ENCODE data around the gene SENP3.

The SENP3 gene

DNA sequence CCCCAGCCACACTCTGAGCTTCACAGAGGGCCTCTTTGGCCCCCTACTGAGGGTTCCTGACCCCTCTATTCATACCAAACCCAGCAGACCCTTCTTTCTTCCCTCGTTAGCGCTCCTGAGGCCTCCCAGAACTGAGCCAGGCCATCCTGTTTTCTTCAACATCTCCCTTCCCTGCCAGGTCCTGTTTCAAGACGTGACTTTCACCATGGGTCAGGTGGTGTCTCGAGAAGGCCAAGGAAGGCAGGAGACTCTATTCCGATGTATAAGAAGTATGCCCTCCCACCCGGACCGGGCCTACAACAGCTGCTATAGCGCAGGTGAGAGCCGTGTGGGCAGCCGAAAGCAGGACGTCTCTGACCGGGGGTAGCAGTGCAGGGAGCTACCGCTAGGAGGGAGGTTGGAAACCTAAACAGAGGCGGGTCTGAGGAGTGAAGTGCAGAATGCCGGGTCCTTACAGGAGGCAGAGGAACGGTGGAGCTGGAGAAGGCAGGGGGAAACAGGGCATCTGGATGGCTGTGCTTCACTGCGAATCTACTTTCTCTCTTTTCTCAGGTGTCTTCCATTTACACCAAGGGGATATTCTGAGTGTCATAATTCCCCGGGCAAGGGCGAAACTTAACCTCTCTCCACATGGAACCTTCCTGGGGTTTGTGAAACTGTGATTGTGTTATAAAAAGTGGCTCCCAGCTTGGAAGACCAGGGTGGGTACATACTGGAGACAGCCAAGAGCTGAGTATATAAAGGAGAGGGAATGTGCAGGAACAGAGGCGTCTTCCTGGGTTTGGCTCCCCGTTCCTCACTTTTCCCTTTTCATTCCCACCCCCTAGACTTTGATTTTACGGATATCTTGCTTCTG lies 1.3 kb upstream of the SENP3 start:
- peaks cover 6% of the 10 kb centered on the region for H3K36me3 Mint-ChIP-seq
- peak overlapping the region; percentile 98 for H3K4me3 Mint-ChIP-seq
- H3K4me1 Mint-ChIP-seq, result peaks cover 47% of the 10 kb centered on the region
- H3K27me3 Mint-ChIP-seq, result no peaks in the 10 kb centered on the region
- H3K9me3 Mint-ChIP-seq, result no peaks in the 10 kb centered on the region
- DNase-seq (ENCODE audit: low spot score in 2 of 2) (peak; percentile 59 to 64), ATAC-seq (ENCODE audit: low read depth) (peak; percentile 34)
- peak overlapping the region; percentile 99 for H3K27ac Mint-ChIP-seq

DNA sequence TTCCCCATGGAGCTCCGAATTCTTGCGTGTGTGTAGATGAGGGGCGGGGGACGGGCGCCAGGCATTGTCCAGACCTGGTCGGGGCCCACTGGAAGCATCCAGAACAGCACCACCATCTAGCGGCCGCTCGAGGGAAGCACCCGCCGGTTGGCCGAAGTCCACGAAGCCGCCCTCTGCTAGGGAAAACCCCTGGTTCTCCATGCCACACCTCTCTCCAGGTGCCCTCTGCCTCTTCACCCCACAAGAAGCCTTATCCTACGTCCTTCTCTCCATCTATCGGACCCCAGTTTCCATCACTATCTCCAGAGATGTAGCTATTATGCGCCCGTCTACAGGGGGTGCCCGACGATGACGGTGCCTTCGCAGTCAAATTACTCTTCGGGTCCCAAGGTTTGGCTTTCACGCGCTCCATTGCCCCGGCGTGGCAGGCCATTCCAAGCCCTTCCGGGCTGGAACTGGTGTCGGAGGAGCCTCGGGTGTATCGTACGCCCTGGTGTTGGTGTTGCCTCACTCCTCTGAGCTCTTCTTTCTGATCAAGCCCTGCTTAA lies 617 bp upstream of the SENP3 start:
- peaks cover 44% of the 10 kb centered on the region for H3K4me1 Mint-ChIP-seq
- DNase-seq (ENCODE audit: low spot score in 2 of 2), result peak; percentile 81 to 87
- peak; percentile 65 for ATAC-seq (ENCODE audit: low read depth)
- H3K27me3 Mint-ChIP-seq, result no peaks in the 10 kb centered on the region
- peaks cover 7% of the 10 kb centered on the region for H3K36me3 Mint-ChIP-seq
- peak overlapping the region; percentile 98 for H3K4me3 Mint-ChIP-seq
- H3K27ac Mint-ChIP-seq, result peak overlapping the region; percentile 99
- H3K9me3 Mint-ChIP-seq, result no peaks in the 10 kb centered on the region

DNA sequence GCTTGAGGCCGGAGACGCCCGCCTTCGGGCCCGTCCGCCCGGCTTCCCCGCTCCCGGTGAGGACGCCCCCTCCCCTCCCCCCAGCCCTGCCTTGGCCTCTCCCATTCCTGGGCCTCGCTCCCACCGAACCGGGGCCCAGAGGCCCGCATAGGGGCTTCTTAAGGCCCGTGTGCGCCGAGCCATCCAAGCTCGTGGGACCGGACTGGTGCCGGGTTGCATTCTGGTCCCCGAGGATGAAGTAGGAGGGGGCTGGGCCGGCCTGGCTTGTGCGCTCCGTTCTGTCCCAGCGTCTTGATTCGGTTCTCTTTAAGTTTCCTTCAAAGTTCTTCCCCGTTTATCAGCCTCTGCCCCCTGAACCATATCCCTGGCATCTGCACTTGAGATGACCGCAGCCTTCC lies 488 bp downstream of the SENP3 start:
- ATAC-seq (ENCODE audit: low read depth), result no peak
- no peak for DNase-seq (ENCODE audit: low spot score in 2 of 2)
- Mint-ChIP-seq H3K27ac (peak overlapping the region; percentile 99), H3K27me3 (no peaks in the 10 kb centered on the region), H3K4me1 (peaks cover 40% of the 10 kb centered on the region), H3K9me3 (no peaks in the 10 kb centered on the region), H3K4me3 (peak overlapping the region; percentile 91), H3K36me3 (peaks cover 7% of the 10 kb centered on the region)

DNA sequence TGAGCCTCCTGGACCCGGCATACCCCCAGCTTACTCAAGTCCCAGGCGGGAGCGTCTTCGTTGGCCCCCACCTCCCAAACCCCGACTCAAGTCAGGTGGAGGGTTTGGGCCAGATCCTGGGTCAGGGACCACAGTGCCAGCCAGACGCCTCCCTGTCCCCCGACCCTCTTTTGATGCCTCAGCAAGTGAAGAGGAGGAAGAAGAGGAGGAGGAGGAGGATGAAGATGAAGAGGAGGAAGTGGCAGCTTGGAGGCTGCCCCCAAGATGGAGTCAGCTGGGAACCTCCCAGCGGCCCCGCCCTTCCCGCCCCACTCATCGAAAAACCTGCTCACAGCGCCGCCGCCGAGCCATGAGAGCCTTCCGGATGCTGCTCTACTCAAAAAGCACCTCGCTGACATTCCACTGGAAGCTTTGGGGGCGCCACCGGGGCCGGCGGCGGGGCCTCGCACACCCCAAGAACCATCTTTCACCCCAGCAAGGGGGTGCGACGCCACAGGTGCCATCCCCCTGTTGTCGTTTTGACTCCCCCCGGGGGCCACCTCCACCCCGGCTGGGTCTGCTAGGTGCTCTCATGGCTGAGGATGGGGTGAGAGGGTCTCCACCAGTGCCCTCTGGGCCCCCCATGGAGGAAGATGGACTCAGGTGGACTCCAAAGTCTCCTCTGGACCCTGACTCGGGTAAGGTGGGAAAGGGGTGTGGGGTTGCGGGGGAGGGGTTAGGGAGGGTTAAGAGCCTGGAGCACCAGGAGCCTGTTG lies 1.6 kb downstream of the SENP3 start:
- Mint-ChIP-seq H3K36me3 (peaks cover 11% of the 10 kb centered on the region), H3K4me3 (peak overlapping the region; percentile 43), H3K9me3 (no peaks in the 10 kb centered on the region), H3K27ac (no peak overlapping the region), H3K27me3 (no peaks in the 10 kb centered on the region), H3K4me1 (peaks cover 37% of the 10 kb centered on the region)
- DNase-seq (ENCODE audit: low spot score in 2 of 2), result no peak
- ATAC-seq (ENCODE audit: low read depth), result no peak

DNA sequence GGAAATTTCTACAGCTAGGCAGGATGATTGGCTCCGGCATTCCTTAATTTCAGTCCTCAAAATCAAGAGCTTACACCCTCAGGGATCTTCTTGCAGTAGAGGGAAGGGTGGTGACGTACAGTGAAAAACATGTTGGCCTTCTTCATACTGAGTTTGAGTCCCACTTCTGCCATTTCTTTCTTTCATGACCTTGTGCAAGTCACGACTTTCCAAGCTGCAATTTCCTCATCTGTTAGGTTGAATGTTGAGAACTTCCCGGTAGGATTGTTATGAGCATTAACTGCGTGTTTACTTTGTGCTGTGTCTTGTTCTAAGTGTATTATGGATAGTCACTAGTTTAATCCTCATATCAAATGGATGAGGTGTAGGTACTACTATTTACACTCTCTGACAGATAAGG lies 7.9 kb downstream of the SENP3 start:
- peaks cover 15% of the 10 kb centered on the region for H3K4me1 Mint-ChIP-seq
- H3K9me3 Mint-ChIP-seq, result no peaks in the 10 kb centered on the region
- H3K27ac Mint-ChIP-seq, result no peak overlapping the region
- peaks cover 24% of the 10 kb centered on the region for H3K36me3 Mint-ChIP-seq
- ATAC-seq (ENCODE audit: low read depth) (no peak), DNase-seq (ENCODE audit: low spot score in 2 of 2) (no peak)
- H3K27me3 Mint-ChIP-seq, result no peaks in the 10 kb centered on the region
- H3K4me3 Mint-ChIP-seq, result no peak overlapping the region

DNA sequence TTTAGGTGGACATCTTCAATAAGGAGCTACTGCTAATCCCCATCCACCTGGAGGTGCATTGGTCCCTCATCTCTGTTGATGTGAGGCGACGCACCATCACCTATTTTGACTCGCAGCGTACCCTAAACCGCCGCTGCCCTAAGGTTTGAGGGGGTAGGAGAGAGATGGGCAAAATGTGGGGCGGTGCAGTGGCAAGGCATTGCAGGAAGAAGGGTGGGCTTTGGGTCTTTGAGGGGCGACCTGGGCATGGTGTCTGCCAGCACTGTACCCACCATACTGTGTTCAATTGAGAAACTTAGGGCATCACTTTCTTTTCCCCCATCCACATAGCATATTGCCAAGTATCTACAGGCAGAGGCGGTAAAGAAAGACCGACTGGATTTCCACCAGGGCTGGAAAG lies 8.6 kb downstream of the SENP3 start:
- H3K27ac Mint-ChIP-seq, result no peak overlapping the region

DNA sequence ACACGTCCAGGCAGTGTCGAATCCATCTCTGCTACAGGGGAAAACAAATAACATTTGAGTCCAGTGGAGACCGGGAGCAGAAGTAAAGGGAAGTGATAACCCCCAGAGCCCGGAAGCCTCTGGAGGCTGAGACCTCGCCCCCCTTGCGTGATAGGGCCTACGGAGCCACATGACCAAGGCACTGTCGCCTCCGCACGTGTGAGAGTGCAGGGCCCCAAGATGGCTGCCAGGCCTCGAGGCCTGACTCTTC lies 10.5 kb downstream of the SENP3 start:
- DNase-seq (ENCODE audit: low spot score in 2 of 2), result no peak
- no peak for ATAC-seq (ENCODE audit: low read depth)
- Mint-ChIP-seq H3K27me3 (no peaks in the 10 kb centered on the region), H3K4me1 (peaks cover 23% of the 10 kb centered on the region), H3K27ac (peak overlapping the region; percentile 98), H3K9me3 (no peaks in the 10 kb centered on the region), H3K4me3 (peak overlapping the region; percentile 95), H3K36me3 (peaks cover 29% of the 10 kb centered on the region)

More for the DNA sequence above, 8.6 kb downstream of the SENP3 start:
- no peaks in the 10 kb centered on the region for H3K27me3 Mint-ChIP-seq
- ATAC-seq (ENCODE audit: low read depth) (no peak), DNase-seq (ENCODE audit: low spot score in 2 of 2) (no peak)
- peak overlapping the region; percentile 19 for H3K4me3 Mint-ChIP-seq
- H3K36me3 Mint-ChIP-seq, result peaks cover 25% of the 10 kb centered on the region
- no peaks in the 10 kb centered on the region for H3K9me3 Mint-ChIP-seq
- peaks cover 19% of the 10 kb centered on the region for H3K4me1 Mint-ChIP-seq

DNA sequence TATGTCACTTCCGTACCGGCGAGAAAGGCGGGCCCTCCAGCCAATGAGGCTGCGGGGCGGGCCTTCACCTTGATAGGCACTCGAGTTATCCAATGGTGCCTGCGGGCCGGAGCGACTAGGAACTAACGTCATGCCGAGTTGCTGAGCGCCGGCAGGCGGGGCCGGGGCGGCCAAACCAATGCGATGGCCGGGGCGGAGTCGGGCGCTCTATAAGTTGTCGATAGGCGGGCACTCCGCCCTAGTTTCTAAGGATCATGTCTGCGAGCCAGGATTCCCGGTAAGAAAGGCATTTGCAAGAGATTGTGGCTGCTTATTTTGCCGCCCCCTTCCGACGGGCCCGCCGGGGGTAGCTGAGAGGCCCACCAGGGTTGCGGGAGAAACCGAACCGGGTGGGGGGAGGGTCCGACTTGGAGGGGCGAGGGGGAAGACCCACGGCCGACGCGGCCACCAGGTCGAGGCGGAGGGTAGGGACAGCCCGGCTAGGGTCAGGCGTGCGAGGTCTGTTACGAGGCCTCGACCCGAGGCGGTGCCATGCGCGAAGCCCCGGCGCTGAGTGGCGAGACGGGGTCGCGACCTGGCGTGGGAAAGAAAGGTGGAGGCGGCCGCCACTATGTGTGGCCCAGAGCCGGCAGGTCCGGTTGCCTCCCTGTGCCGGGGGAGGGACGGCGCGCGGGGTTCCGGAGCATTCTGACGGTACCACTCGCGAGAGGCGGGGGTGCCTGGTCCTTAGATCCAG lies 11.0 kb downstream of the SENP3 start:
- DNase-seq (ENCODE audit: low spot score in 2 of 2) (peak; percentile 100), ATAC-seq (ENCODE audit: low read depth) (peak; percentile 82)
- peaks cover 28% of the 10 kb centered on the region for H3K36me3 Mint-ChIP-seq
- H3K27me3 Mint-ChIP-seq, result no peaks in the 10 kb centered on the region
- no peaks in the 10 kb centered on the region for H3K9me3 Mint-ChIP-seq
- peak overlapping the region; percentile 98 for H3K27ac Mint-ChIP-seq
- H3K4me3 Mint-ChIP-seq, result peak overlapping the region; percentile 95
- peaks cover 23% of the 10 kb centered on the region for H3K4me1 Mint-ChIP-seq

DNA sequence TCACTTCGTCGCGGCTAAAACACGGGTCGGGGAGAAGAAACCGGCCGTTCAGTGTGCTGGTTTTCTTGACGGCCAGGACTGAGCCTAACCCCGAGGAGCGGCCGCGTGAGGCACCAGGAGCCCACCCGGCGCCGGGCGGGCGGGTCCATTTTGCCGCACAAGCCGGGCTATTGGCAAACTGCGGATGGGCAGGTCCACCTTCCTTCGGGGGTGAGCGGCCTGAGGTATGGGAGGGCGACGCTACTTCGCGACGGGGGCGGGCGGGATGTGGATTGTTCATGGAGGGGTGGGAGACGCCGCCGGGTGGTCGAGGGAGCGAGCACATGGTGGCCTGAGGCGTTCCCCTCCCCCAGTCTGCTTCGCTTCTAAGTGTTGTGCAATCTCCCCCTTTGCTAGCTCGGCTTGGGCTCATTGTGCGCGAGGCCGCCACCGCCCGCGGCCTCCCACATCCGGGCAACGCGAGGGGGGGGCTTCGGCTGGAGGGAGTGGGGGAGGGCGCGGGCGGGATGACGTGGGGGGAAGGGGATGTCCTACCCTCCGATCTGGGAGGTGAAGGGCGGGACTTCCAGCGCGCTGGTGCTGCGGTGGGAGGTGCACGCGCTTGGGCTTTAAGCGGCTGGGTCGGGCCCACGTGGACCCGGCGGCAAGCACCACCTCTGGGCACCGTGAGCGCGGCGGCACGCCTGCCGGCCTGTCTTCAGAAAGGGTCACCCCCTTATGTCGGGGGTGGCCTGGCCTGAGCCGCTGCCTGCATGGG lies 11.8 kb downstream of the SENP3 start:
- peak overlapping the region; percentile 95 for H3K4me3 Mint-ChIP-seq
- H3K4me1 Mint-ChIP-seq, result peaks cover 26% of the 10 kb centered on the region
- no peaks in the 10 kb centered on the region for H3K9me3 Mint-ChIP-seq
- ATAC-seq (ENCODE audit: low read depth), result peak; percentile 48
- H3K36me3 Mint-ChIP-seq, result peaks cover 32% of the 10 kb centered on the region
- peak overlapping the region; percentile 98 for H3K27ac Mint-ChIP-seq
- peak; percentile 78 to 84 for DNase-seq (ENCODE audit: low spot score in 2 of 2)
- no peaks in the 10 kb centered on the region for H3K27me3 Mint-ChIP-seq

DNA sequence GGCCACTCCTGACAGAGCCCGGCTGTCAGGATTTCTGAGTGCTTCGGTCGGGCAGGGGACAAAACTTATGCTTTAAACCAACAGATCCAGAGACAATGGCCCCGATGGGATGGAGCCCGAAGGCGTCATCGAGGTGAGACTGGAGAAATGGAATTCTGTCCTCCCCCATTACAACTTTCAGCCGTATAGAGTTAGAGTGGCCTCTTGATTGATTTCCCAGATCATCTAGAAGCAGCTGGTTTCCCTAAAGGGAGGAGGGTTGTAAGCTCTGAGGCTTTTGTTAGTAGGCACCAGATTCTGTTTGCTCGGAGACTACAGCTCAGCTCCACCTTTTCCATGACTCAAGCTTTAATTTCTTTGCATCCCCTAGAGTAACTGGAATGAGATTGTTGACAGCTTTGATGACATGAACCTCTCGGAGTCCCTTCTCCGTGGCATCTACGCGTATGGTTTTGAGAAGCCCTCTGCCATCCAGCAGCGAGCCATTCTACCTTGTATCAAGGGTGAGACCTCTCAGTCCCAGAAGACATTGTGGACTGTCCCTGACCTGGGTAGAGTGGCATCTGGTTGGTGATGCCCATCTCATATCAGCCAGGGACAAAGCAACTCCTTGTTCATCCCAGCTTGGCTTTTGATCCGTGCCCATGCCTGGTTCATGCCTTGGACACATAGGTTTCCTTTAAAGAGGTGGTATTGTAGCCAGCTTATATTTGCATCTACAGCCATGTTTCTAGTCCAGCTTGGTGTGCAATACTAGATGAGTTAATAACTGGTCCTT lies 12.6 kb downstream of the SENP3 start:
- Mint-ChIP-seq H3K4me3 (peak overlapping the region; percentile 95), H3K36me3 (peaks cover 31% of the 10 kb centered on the region), H3K4me1 (peaks cover 34% of the 10 kb centered on the region), H3K9me3 (no peaks in the 10 kb centered on the region), H3K27ac (peak overlapping the region; percentile 98), H3K27me3 (no peaks in the 10 kb centered on the region)
- DNase-seq (ENCODE audit: low spot score in 2 of 2) (no peak), ATAC-seq (ENCODE audit: low read depth) (no peak)

DNA sequence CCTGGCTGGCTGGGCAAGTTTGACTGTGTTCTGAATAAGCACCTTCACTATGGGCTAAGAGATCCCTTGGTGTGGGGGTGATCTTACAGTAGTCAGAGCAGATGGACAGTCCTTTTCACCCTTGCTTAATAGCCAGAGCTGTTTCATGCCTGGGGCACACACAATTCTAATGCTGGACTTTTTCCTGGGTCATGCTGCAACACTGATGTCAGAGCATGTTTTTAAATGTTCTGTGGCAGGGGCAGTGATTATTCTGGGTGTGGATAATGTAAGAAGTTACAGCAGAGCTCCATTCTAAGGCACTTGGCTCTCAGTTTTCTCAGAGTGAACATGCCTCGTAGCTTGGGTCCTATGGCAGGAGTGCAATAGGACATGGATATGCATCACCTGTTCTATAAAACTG lies 13.8 kb downstream of the SENP3 start:
- Mint-ChIP-seq H3K4me3 (no peak overlapping the region), H3K9me3 (no peaks in the 10 kb centered on the region), H3K27ac (peak overlapping the region; percentile 98), H3K27me3 (no peaks in the 10 kb centered on the region), H3K36me3 (peaks cover 26% of the 10 kb centered on the region), H3K4me1 (peaks cover 45% of the 10 kb centered on the region)
- no peak for DNase-seq (ENCODE audit: low spot score in 2 of 2)
- no peak for ATAC-seq (ENCODE audit: low read depth)

DNA sequence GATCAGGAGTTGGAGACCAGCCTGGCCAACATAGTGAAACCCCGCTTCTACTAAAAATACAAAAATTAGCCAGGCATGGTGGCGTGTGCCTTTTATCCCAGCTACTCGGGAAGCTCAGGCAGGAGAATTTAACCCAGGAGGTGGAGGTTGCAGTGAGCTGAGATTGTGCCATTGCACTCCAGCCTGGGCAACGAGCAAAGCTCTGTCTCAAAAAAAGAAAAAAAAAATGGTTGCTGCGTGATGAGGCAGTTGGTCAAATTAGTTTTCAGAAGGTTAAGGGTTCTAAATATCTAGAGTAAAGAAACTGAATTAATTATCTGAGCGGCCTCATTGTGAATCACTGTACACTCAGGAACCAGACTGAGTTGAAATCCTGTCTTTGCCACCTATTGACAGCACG lies 14.2 kb downstream of the SENP3 start:
- H3K36me3 Mint-ChIP-seq, result peaks cover 27% of the 10 kb centered on the region
- H3K27me3 Mint-ChIP-seq, result no peaks in the 10 kb centered on the region
- no peak overlapping the region for H3K4me3 Mint-ChIP-seq
- peaks cover 50% of the 10 kb centered on the region for H3K4me1 Mint-ChIP-seq
- no peak for DNase-seq (ENCODE audit: low spot score in 2 of 2)
- no peaks in the 10 kb centered on the region for H3K9me3 Mint-ChIP-seq
- no peak for ATAC-seq (ENCODE audit: low read depth)
- H3K27ac Mint-ChIP-seq, result peak overlapping the region; percentile 72

DNA sequence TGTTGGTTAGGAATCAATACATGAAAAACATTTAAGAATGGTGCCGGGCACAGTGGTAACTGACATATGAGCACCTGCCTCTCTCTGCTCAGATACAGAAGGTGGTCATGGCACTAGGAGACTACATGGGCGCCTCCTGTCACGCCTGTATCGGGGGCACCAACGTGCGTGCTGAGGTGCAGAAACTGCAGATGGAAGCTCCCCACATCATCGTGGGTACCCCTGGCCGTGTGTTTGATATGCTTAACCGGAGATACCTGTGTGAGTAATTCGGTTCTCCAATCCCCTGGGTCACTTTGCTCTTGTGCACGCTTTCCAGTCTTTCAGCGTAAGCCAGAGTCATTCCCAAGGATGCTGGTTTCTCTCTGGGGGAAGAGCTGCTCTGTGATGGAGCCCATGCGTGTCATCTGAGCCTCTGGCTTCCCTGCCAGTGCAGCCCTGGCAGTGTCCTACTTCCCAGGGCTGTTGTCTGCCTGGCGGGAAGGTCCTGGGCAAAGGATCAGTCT lies 14.8 kb downstream of the SENP3 start:
- DNase-seq (ENCODE audit: low spot score in 2 of 2) (no peak), ATAC-seq (ENCODE audit: low read depth) (no peak)
- Mint-ChIP-seq H3K4me1 (peaks cover 52% of the 10 kb centered on the region), H3K9me3 (no peaks in the 10 kb centered on the region), H3K27me3 (no peaks in the 10 kb centered on the region), H3K4me3 (no peak overlapping the region), H3K36me3 (peaks cover 28% of the 10 kb centered on the region), H3K27ac (peak overlapping the region; percentile 72)

Data from memory B cell (primary cell).